GM13976 (cell line): ENCODE measurements around the gene QSER1.
A peak's percentile ranks its signal among the peaks of the same experiment; 100 is the strongest.

ENCODE experiments used
- DNase-seq: peaks from one replicate; pipeline ENCODE4 v3.0.0; 2012; ENCODE audit warnings: low spot score
- CTCF ChIP-seq: IDR thresholded peaks from 2 replicates; pipeline ENCODE4 v1.5.1; 2012; ENCODE audit warnings: borderline replicate concordance, mild to moderate bottlenecking; ENCODE audit not compliant: insufficient read depth; ENCODE audit errors: extremely low read depth, missing control alignments, control extremely low read depth
- in situ Hi-C: fragments of 300-500 bp; cut with MboI; formaldehyde crosslinking; loops from one replicate; pipeline ENCODE4 v1.12.0; 2022; ENCODE audit warnings: low sequenced_read_pairs, mixed read lengths, inconsistent platforms; ENCODE audit not compliant: unreplicated experiment

QSER1 gene

DNA sequence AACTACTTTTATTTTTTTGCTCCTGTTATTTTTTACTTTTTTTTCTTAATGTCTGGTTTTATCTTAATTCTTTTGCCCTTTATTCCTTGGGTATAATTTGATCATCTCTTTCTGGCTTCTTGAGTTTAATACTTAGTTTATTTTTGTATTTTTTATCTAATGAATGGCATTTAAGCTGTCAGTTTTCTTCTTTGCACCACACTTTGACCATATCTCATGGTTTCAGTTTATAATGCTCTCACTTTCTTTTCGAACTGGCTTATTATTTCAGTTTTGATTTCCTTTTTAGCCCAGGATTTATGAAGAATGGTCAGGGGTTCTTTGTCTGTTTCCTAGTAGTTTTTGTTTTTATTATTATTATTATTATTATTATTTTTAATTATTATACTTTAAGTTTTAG is 48.3 kb downstream of the QSER1 start:
- peak; percentile 46 for DNase-seq
- in situ Hi-C loops, result no loop called here
- TF ChIP-seq CTCF, result no peak

DNA sequence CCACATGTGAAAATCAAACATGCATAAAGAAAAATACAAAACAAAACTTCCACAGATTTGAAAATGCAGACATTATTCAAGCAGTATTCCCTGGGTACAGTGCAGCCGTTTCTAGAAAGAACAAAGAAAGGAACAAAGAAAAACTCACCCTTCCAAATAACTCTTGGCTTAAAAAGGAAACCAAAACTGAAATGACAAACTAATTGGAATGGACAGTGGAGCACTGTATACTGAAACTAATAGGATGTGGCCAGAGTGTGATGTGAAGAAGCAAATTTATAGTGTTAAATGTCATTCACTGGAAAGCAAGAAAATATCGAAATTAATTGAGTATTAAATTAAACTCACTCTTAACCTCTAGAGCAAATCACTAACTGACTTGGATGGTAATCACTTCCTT is 55.4 kb downstream of the QSER1 start:
- DNase-seq, result no peak
- no peak for TF ChIP-seq CTCF
- in situ Hi-C loops, result no loop called here

- DNase-seq, result no peak
- TF ChIP-seq CTCF, result no peak
- in situ Hi-C loops, result loop anchor here (25.0 kb wide), 1 partner anchor 388 kb away; no protein-coding TSS in a partner anchor
Observed at GRCh38 chr11:32949739-32950138, 57.1 kb downstream of the QSER1 start.

DNA sequence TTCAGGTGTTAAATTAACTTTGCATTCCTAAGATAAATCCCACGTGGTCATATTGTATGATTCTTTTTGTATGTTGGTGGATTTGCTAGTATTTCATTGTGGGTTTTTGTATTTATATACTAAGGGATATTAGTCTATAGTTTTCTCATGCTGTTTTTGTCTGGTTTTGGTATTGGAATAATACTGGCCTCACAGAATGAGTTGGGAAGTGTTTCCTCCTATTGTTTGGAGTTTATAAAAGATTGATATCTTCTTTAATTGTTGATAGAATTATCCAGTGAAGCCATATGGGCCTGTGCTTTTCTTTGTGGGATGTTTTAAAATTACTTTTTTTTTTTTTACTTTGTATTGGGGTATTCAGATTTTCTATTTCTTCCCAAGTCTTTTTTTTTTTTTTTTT is 59.8 kb downstream of the QSER1 start:
- DNase-seq, result no peak
- in situ Hi-C loops, result loop anchor here (25.0 kb wide), 1 partner anchor 385 kb away; no protein-coding TSS in a partner anchor
- no peak for TF ChIP-seq CTCF

- in situ Hi-C loops, result loop anchor here (25.0 kb wide), 1 partner anchor 384 kb away; no protein-coding TSS in a partner anchor
- no peak for TF ChIP-seq CTCF
- no peak for DNase-seq
Observed at GRCh38 chr11:32953700-32954099, 61.1 kb downstream of the QSER1 start.

GRCh38 chr11:32960553-32961164 is 68.0 kb downstream of the QSER1 start:
- peak; percentile 51 for DNase-seq
- in situ Hi-C loops, result loop anchor here (25.0 kb wide), 1 partner anchor 377 kb away; no protein-coding TSS in a partner anchor
- TF ChIP-seq CTCF, result peak; percentile 26
